GM23338 (cell line): ENCODE results near the gene ATXN2. TPM values are rescaled to one million over a fixed set of nuclear protein-coding genes. Genes with fewer than 3 reads are reported as not detected.

Experiments
- ATAC-seq: fragments of 200-7000 bp; cut with Tn5 transposase; 3 replicates; pipeline ENCODE4 v1.9.1; 2020
- DNase-seq: peaks from one replicate; pipeline ENCODE4 v3.0.0-alpha.2; 2015; ENCODE audit warnings: low spot score
- H2AFZ ChIP-seq: fragments of 200-600 bp; sonication (generic); 2 replicates; pipeline ENCODE4 v1.8.0; 2016; ENCODE audit warnings: antibody characterized with exemption, mild to moderate bottlenecking, moderate library complexity
- H3F3A ChIP-seq: fragments of 200-600 bp; sonication (generic); replicated peaks from 2 replicates; pipeline ENCODE4 v1.8.0; 2017; ENCODE audit warnings: antibody characterized with exemption, mixed run types, low read depth
- H3K27ac ChIP-seq: fragments of 200-600 bp; sonication (generic); 2 replicates; pipeline ENCODE4 v1.6.1; 2016; ENCODE audit warnings: low read depth
- H3K27me3 ChIP-seq: fragments of 200-600 bp; sonication (generic); 2 replicates; pipeline ENCODE4 v1.8.0; 2016; ENCODE audit warnings: mild to moderate bottlenecking, mixed run types, moderate library complexity; ENCODE audit not compliant: insufficient read depth
- H3K36me3 ChIP-seq: fragments of 200-600 bp; sonication (generic); 2 replicates; pipeline ENCODE4 v1.8.0; 2016; ENCODE audit warnings: mild to moderate bottlenecking; ENCODE audit not compliant: insufficient read depth
- H3K4me1 ChIP-seq: fragments of 200-600 bp; sonication (generic); 2 replicates; pipeline ENCODE4 v1.8.0; 2016; ENCODE audit warnings: mild to moderate bottlenecking, moderate library complexity; ENCODE audit not compliant: insufficient read depth
- H3K4me2 ChIP-seq: fragments of 200-600 bp; sonication (generic); 2 replicates; pipeline ENCODE4 v1.7.1; 2017; ENCODE audit warnings: mixed run types
- H3K4me3 ChIP-seq: fragments of 200-600 bp; sonication (generic); 2 replicates; pipeline ENCODE4 v1.6.1; 2016; ENCODE audit warnings: mixed run types
- H3K79me2 ChIP-seq: fragments of 200-600 bp; sonication (generic); replicated peaks from 2 replicates; pipeline ENCODE4 v1.8.0; 2017; ENCODE audit warnings: mild to moderate bottlenecking; ENCODE audit not compliant: insufficient read depth
- H3K9me2 ChIP-seq: fragments of 200-600 bp; sonication (generic); 2 replicates; pipeline ENCODE4 v1.8.0; 2017; ENCODE audit not compliant: insufficient read depth
- H4K20me1 ChIP-seq: fragments of 200-600 bp; sonication (generic); replicated peaks from 2 replicates; pipeline ENCODE4 v1.8.0; 2017; ENCODE audit warnings: mild to moderate bottlenecking; ENCODE audit not compliant: insufficient read depth
- H3K27ac Mint-ChIP-seq: 2 replicates; pipeline ENCODE4 v1.8.0; 2020; ENCODE audit warnings: inconsistent platforms, mild to moderate bottlenecking, moderate library complexity, mixed read lengths
- H3K27me3 Mint-ChIP-seq: 3 replicates; pipeline ENCODE4 v1.8.0; 2022; ENCODE audit warnings: low read depth, mild to moderate bottlenecking, moderate library complexity, mixed read lengths, inconsistent platforms; ENCODE audit not compliant: insufficient read depth, poor library complexity
- H3K36me3 Mint-ChIP-seq: 3 replicates; pipeline ENCODE4 v1.8.0; 2021; ENCODE audit warnings: low read depth, mild to moderate bottlenecking, inconsistent platforms, moderate library complexity, mixed read lengths
- H3K4me1 Mint-ChIP-seq: 3 replicates; pipeline ENCODE4 v1.8.0; 2020; ENCODE audit warnings: mild to moderate bottlenecking, inconsistent platforms, mixed read lengths
- H3K4me3 Mint-ChIP-seq: 3 replicates; pipeline ENCODE4 v1.8.0; 2021; ENCODE audit warnings: moderate library complexity, mild to moderate bottlenecking, inconsistent platforms, mixed read lengths
- H3K9me3 Mint-ChIP-seq: 3 replicates; pipeline ENCODE4 v1.8.0; 2020; ENCODE audit warnings: moderate library complexity, mild to moderate bottlenecking, inconsistent platforms, mixed read lengths
- EZH2 ChIP-seq: fragments of 200-600 bp; sonication (generic); IDR thresholded peaks from one replicate; pipeline ENCODE4 v1.8.0; 2017; ENCODE audit warnings: antibody characterized with exemption, mild to moderate bottlenecking, low read depth; ENCODE audit not compliant: unreplicated experiment
- ZNF462 ChIP-seq: fragments of 250-450 bp; sonication (Bioruptor Pico); IDR thresholded peaks from 2 replicates; pipeline ENCODE4 v1.5.0; 2020; ENCODE audit warnings: mild to moderate bottlenecking, moderate library complexity
- polyA plus RNA-seq: library from polyadenylated mRNA; unstranded; fragments of >200 nt; fragmentation: Nextera tagmentation; extraction: Ambion mirVana; gene quantifications from 2 replicates; pipeline ENCODE4 v1.2.1, GENCODE V29; 2016
- total RNA-seq: library from RNA; depleted of rRNA; stranded (reverse); fragments of >200 nt; shearing (Covaris generic); gene quantifications from 2 replicates; pipeline ENCODE4 v1.2.3, GENCODE V29; 2014
- TF ChIP-seq, protein P1 (sequence below): IDR thresholded peaks from one replicate; pipeline ENCODE4 v1.6.1; 2018; ENCODE audit warnings: antibody characterized with exemption; ENCODE audit not compliant: unreplicated experiment
- TF ChIP-seq, protein P2 (sequence below): IDR thresholded peaks from 2 replicates; pipeline ENCODE4 v1.6.1; 2016; ENCODE audit warnings: antibody characterized with exemption

Gene ATXN2
- total and polyA plus RNA-seq, 2 experiments from 2014 or later: 44.8 to 59.5 TPM

- DNase-seq (no peak), ATAC-seq (no peak)
- TF ChIP-seq EZH2: no peak
- TF ChIP-seq, protein P1, sequence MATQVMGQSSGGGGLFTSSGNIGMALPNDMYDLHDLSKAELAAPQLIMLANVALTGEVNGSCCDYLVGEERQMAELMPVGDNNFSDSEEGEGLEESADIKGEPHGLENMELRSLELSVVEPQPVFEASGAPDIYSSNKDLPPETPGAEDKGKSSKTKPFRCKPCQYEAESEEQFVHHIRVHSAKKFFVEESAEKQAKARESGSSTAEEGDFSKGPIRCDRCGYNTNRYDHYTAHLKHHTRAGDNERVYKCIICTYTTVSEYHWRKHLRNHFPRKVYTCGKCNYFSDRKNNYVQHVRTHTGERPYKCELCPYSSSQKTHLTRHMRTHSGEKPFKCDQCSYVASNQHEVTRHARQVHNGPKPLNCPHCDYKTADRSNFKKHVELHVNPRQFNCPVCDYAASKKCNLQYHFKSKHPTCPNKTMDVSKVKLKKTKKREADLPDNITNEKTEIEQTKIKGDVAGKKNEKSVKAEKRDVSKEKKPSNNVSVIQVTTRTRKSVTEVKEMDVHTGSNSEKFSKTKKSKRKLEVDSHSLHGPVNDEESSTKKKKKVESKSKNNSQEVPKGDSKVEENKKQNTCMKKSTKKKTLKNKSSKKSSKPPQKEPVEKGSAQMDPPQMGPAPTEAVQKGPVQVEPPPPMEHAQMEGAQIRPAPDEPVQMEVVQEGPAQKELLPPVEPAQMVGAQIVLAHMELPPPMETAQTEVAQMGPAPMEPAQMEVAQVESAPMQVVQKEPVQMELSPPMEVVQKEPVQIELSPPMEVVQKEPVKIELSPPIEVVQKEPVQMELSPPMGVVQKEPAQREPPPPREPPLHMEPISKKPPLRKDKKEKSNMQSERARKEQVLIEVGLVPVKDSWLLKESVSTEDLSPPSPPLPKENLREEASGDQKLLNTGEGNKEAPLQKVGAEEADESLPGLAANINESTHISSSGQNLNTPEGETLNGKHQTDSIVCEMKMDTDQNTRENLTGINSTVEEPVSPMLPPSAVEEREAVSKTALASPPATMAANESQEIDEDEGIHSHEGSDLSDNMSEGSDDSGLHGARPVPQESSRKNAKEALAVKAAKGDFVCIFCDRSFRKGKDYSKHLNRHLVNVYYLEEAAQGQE: no peak
- no peak for TF ChIP-seq ZNF462
- TF ChIP-seq, protein P2, sequence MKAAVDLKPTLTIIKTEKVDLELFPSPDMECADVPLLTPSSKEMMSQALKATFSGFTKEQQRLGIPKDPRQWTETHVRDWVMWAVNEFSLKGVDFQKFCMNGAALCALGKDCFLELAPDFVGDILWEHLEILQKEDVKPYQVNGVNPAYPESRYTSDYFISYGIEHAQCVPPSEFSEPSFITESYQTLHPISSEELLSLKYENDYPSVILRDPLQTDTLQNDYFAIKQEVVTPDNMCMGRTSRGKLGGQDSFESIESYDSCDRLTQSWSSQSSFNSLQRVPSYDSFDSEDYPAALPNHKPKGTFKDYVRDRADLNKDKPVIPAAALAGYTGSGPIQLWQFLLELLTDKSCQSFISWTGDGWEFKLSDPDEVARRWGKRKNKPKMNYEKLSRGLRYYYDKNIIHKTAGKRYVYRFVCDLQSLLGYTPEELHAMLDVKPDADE: no peak
- Histone ChIP-seq H3K27me3 (no peaks in the 10 kb centered on the region), H2AFZ (no peak overlapping the region), H3F3A (no peaks in the 10 kb centered on the region), H4K20me1 (no peaks in the 10 kb centered on the region; the same call in 1 of the 2 replicates), H3K4me3 (no peak overlapping the region), H3K9me2 (no peaks in the 10 kb centered on the region), H3K36me3 (peaks cover 35% of the 10 kb centered on the region), H3K27ac (no peak overlapping the region), H3K4me1 (no peaks in the 10 kb centered on the region), H3K79me2 (no peaks in the 10 kb centered on the region), H3K4me2 (no peak overlapping the region)
- Mint-ChIP-seq H3K4me3 (no peak overlapping the region), H3K4me1 (no peaks in the 10 kb centered on the region), H3K27ac (no peak overlapping the region), H3K36me3 (peaks cover 64% of the 10 kb centered on the region), H3K27me3 (peaks cover 4% of the 10 kb centered on the region), H3K9me3 (peaks cover 6% of the 10 kb centered on the region; the same call in 1 of the 3 replicates)
These were observed 92.9 kb downstream of the ATXN2 start for GRCh38 chr12:111506260-111506659.
